Measurements from ENCODE around the gene IPO13.

The IPO13 gene

DNA sequence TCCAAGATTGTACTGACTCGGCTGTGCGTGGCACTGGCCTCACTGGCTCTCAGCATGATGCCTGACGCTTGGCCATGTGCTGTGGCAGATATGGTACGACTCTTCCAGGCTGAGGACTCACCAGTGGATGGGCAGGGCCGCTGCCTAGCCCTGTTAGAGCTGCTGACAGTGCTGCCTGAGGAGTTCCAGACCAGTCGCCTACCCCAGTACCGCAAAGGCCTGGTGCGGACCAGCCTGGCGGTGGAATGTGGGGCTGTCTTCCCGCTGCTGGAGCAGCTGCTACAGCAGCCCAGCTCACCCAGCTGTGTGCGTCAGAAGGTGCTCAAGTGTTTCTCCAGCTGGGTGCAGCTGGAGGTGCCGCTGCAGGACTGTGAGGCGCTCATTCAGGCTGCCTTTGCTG lies 2.9 kb downstream of the IPO13 start:
- DNase-seq (ENCODE audit: low read depth, low spot score): no peak

DNA sequence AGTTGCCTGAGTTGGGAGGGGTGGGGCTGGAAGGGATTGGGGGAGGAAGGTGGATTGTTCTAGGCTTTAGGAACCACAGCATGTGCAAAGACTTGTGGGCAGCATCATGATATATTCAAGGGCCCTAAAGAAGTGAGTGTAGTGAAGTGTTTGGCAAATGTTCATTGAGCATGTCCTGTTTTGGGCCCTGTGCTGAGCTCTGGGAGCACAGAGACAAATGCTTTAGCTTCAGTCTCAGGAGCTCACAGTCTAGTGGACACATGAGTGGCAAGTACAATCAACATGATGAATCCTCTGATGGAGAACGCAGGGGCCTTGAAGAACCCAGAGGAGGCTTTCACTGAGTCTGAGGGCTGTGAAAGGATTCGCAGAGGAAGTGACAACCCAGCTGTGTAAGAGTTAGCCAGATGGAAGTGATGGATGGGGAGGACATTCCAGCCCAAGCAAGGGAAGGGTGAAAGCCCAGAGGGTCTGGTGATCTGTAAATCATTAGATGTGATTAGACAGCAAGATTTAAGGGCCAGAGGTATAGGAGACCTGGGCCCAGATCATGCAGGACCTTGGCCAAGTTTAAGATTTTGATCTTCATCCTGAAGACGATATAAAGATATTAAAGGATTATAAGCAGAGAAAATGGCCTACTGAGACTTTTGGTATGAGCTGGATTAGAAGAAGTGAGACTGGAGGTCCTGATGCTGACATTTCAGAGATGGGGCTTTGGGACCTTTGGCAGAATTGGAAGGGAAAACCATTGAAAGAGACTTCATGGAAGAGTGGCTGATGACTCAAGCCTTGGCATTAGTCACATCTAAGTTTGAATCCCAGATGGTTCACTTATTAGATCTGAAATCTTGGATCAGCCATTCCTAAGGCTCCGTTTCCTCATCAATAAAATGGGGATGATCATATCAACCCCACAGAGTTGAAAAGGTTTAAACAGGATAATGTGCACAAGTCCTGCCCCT lies 4.6 kb downstream of the IPO13 start:
- no peak for DNase-seq (ENCODE audit: low read depth, low spot score)

DNA sequence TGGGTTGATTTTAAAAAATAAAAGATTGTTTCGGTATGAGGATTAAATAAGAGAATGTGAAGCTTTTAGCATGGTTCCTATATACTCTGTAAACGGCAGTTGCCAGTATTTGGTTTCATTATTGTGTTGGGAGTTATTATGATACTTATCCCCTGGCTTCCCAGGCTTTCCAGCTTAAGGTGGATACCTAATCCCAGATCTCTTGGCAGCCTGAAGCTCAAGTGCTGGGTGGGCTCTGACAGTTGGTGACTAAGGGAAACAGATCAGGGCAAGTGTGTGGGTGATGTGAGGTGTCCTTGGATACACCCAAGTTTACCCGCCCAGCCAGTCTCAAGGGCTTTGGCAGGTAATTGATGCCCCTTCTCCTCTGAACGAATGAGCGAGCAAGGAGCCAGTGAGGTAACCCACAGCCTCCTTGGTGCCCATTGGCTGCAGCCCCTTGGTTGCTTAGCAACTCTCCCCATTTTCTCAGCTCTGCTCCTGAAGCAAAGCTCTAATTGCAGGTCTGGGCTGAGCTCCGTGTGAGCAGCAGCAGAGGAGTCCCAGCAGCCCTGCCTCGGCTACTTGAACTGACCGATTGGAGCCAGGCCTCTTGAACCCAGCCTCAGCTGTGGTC lies 6.1 kb downstream of the IPO13 start:
- DNase-seq (ENCODE audit: low read depth, low spot score): no peak

- no peak for DNase-seq (ENCODE audit: low read depth, low spot score)
These were observed 6.6 kb downstream of the IPO13 start for GRCh38 chr1:43953361-43953760.

DNA sequence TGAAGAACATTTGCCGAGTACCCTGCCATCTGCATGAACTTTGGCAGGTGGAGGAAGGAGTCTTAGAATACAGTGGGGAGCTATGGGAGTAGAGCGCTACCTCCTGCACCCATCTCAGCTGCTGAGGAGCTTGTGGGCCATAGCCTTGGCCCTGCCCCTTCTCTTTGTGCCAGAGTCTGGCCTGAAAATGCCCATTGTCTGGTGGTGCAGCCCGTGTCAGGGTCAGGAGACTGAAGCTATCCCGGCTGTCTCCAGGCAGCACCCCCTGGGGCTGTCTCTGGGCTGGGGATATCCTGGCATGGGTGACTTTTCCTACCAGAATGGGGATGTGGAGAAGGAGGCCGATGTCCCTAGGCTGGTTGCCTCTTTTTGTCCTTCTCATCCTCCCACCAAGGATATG lies 7.3 kb downstream of the IPO13 start:
- no peak for DNase-seq (ENCODE audit: low read depth, low spot score)

- no peak for DNase-seq (ENCODE audit: low read depth, low spot score)
These were observed 9.5 kb downstream of the IPO13 start for GRCh38 chr1:43956234-43956633.

DNA sequence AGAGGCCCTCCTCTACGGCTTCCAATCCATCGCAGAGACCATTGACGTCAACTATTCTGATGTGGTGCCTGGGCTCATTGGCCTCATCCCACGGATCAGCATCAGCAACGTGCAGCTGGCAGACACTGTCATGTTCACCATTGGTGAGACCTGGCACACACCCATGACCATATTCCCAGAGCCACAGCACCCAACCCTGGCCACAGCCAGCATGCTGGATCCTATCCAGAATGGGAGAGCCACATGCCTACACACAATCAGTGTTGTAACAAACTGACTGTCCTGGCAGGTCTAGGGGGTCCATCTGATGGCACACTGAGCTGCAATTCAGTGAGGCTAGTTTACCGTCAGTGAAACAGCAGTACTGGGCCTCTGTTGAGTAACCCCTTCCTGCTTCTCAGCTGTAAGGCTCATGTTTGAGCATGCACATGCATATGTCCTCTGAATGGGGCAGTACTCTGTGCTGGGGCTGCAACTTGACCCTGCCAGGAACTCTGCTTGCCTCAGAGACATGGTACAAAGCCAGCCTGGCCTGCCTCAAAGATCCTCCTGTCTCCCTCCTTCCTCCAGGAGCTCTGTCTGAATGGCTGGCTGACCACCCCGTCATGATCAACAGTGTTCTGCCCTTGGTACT lies 10.8 kb downstream of the IPO13 start:
- DNase-seq (ENCODE audit: low read depth, low spot score): no peak

DNA sequence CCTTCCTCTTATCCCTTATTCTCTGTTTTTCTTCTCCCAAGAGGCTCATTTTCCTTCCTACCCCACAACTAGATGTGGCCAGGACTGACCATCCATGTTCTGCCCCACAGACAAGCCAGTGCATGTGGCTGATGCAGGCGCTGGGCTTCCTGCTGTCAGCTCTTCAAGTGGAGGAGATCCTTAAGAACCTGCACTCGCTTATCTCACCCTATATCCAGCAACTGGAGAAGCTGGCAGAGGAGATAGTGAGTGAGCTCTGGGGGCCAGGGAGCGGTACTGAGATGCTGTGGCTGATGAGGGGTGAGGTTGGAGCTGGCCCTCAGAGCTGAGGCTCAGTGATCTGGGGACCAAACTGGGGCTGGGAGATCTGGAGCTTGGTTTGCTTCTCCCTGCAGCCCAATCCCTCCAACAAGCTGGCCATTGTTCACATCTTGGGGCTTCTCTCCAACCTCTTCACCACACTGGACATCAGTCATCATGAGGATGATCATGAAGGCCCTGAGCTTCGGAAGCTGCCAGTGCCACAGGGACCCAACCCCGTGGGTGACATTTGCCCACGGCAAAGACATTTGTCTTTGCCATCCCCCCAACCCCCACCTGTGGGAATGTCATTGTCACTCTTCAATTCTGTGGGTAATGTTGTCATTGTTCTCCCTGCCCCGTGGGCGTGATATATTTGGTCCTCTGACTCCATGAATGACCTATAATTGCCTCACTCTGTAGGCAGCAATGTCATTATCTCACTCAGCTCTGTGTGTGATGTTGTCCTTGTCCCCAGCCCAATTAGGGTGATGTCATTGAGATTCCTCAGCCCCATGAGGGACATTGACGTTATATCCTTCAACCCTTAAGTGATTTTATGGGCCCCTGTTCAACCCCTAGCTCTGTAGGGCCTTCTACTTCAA lies 11.9 kb downstream of the IPO13 start:
- no peak for DNase-seq (ENCODE audit: low read depth, low spot score)

GRCh38 chr1:43960798-43961197 lies 14.0 kb downstream of the IPO13 start:
- no peak for DNase-seq (ENCODE audit: low read depth, low spot score)

DNA sequence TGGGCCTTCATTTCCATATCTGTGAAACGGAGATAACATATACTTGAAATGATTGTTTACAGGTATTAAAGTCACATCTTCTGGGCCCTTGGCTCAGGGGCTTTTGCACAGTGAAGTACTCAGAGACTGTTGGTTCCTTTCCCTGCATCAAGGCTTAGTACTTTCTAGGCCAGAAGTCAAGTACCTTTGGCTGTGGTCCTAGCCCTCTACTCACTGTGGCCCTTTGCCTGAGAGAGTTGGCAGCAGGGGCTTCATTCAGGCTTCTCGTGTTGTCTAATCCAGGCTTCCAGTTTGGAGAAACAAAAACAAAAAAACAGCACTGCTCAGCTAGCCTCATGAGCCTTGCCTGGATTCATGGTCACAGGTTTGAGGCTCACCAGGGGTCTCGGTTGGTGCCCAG lies 14.9 kb downstream of the IPO13 start:
- DNase-seq (ENCODE audit: low read depth, low spot score): no peak

DNA sequence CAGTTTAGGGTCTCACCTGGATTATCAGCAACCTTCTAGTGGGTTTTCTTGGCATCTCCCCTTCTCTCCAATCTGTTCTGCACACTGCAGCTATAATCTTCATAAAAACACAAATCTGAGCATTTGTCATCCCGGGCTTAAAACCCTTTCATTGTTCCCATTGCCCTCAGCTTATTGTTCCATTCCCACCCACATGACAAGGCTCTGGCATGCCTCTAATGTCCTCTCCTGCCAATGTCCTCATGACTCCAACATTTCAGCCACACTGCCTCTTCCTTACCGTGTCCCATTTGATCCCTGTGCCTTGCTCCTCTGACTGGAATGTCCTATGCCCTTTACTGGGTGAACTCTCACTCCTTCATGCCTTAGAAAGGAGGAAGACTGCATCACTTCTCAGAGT lies 15.6 kb downstream of the IPO13 start:
- no peak for DNase-seq (ENCODE audit: low read depth, low spot score)

- no peak for DNase-seq (ENCODE audit: low read depth, low spot score)
These were observed 16.3 kb downstream of the IPO13 start for GRCh38 chr1:43963006-43963405.

DNA sequence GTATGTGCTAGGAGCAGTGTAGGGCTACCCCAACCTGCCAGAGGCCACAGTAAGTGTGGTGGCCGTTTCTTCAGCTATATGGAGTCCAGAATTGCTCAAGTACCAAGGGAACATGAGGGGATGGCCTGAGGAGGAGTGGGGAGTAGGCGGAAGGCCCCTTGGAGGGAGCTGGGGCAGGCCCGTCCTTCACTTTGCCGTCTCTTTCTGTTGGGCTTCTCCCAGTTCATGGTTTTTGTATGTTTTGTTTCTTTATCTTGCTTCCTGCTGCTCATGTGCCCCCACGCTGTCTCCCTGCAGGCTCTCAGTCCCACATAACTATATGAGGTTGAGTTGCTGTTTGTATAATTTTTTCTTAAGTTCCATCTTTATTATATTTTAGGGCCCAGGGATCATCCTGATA lies 17.1 kb downstream of the IPO13 start:
- no peak for DNase-seq (ENCODE audit: low read depth, low spot score)

GRCh38 chr1:43965316-43965715 lies 18.6 kb downstream of the IPO13 start:
- DNase-seq (ENCODE audit: low read depth, low spot score): no peak

- DNase-seq (ENCODE audit: low read depth, low spot score): no peak
These were observed 21.7 kb downstream of the IPO13 start for GRCh38 chr1:43968348-43968948.

GRCh38 chr1:43969416-43969745 lies 22.6 kb downstream of the IPO13 start:
- DNase-seq (ENCODE audit: low read depth, low spot score): no peak

DNA sequence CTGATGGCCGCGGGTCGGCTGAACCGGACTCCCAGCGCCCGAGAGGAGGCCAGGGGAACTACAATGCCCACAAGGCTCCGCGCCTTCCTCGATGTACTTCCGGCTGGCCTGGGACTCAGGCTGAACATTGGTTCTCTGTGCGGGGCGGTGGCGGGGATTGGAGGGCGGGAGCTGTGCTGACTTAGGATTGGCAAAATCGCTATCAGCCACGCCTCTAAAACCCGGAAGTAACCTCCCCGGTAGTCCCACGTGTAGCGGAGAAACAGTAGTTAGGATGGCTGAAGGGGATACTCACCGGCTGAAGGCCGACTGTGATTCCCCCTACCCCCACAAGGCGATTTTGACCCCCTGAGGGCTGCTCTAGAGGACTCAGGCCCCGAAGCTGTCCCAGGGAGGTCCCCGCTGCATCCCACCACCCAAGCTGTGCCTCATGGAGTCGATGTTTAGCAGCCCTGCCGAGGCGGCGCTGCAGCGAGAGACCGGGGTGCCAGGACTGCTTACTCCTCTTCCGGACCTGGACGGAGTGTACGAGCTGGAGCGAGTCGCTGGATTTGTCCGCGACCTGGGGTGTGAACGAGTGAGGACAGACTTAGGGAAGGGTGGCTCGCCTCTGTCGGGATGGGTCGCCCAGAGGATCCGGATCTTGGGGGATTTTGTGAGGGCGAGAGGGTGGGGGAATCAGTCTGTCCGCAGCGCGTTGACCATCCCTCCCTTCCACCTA lies 23.2 kb downstream of the IPO13 start, which contains the start of gene DPH2:
TSS of gene DPH2 (plus strand) at position 265 of the 721 bp plus-strand sequence. CDS start at position 431, 166 bp downstream.
- DNase-seq (ENCODE audit: low read depth, low spot score): peak; percentile 92

GRCh38 chr1:43970502-43970901 lies 23.8 kb downstream of the IPO13 start:
- no peak for DNase-seq (ENCODE audit: low read depth, low spot score)

GRCh38 chr1:43970911-43971310 lies 24.2 kb downstream of the IPO13 start:
- DNase-seq (ENCODE audit: low read depth, low spot score): no peak

DNA sequence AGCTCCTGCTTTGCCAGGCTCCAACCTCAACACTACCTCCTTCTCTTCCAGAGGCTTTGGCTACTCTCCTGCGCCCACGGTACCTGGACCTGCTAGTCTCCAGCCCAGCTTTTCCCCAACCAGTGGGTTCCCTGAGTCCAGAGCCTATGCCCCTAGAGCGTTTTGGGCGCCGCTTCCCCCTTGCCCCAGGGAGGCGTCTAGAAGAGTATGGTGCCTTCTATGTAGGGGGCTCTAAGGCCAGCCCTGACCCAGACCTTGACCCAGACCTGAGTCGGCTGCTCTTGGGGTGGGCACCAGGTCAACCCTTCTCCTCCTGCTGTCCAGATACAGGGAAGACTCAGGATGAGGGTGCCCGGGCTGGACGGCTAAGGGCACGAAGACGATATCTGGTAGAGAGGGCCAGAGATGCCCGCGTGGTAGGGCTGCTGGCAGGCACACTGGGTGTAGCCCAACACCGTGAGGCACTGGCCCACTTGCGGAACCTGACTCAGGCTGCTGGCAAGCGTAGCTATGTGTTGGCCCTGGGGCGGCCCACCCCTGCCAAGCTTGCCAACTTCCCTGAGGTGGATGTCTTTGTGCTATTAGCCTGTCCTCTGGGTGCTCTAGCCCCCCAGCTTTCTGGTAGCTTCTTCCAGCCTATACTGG lies 24.7 kb downstream of the IPO13 start:
- no peak for DNase-seq (ENCODE audit: low read depth, low spot score)
